Karpas-422 (cell line): ENCODE measurements around the gene TTLL9. TPM values are rescaled to one million over a fixed set of nuclear protein-coding genes. Genes with fewer than 3 reads are reported as not detected.

Experiments used
- DNase-seq: peaks from one replicate; pipeline ENCODE4 v3.0.0-alpha.2; 2015
- H2AFZ ChIP-seq: fragments of 200-600 bp; sonication (generic); 2 replicates; pipeline ENCODE4 v1.6.1; 2014; ENCODE audit warnings: antibody characterized with exemption, low read length, mixed read lengths
- H3K27ac ChIP-seq: fragments of 200-600 bp; sonication (generic); 2 replicates; pipeline ENCODE4 v1.5.1; 2014; ENCODE audit warnings: mild to moderate bottlenecking, low read length, moderate library complexity
- H3K27me3 ChIP-seq: fragments of 200-600 bp; sonication (generic); 2 replicates; pipeline ENCODE4 v1.6.1; 2014; ENCODE audit warnings: low read length, mixed read lengths
- H3K36me3 ChIP-seq: fragments of 200-600 bp; sonication (generic); 2 replicates; pipeline ENCODE4 v1.6.1; 2014; ENCODE audit warnings: low read length, mixed read lengths; ENCODE audit not compliant: insufficient read depth
- H3K4me1 ChIP-seq: fragments of 200-600 bp; sonication (generic); 2 replicates; pipeline ENCODE4 v1.6.1; 2014; ENCODE audit warnings: mild to moderate bottlenecking, low read length, mixed read lengths
- H3K4me2 ChIP-seq: fragments of 200-600 bp; sonication (generic); 2 replicates; pipeline ENCODE4 v1.6.1; 2014; ENCODE audit warnings: low read length, low read depth, mild to moderate bottlenecking; ENCODE audit not compliant: poor library complexity, severe bottlenecking
- H3K4me3 ChIP-seq: fragments of 200-600 bp; sonication (generic); 2 replicates; pipeline ENCODE4 v1.5.1; 2014; ENCODE audit warnings: mild to moderate bottlenecking, antibody characterized with exemption, low read length, mixed read lengths
- H3K79me2 ChIP-seq: fragments of 200-600 bp; sonication (generic); 2 replicates; pipeline ENCODE4 v1.6.1; 2014; ENCODE audit warnings: mild to moderate bottlenecking, low read length, mixed read lengths
- H3K9ac ChIP-seq: fragments of 200-600 bp; sonication (generic); 2 replicates; pipeline ENCODE4 v1.6.0; 2014; ENCODE audit warnings: low read length
- H3K9me2 ChIP-seq: fragments of 200-600 bp; sonication (generic), shearing (Covaris generic); replicated peaks from 2 replicates; pipeline ENCODE4 v1.6.0; 2014; ENCODE audit warnings: mild to moderate bottlenecking, low read length, moderate library complexity; ENCODE audit not compliant: insufficient read depth
- H3K9me3 ChIP-seq: fragments of 300-700, 200-600 bp; sonication (generic); 2 replicates; pipeline ENCODE4 v1.6.1; 2014; ENCODE audit warnings: low read length, mixed read lengths
- H4K20me1 ChIP-seq: fragments of 200-600 bp; sonication (generic); 2 replicates; pipeline ENCODE4 v1.6.1; 2014; ENCODE audit warnings: mild to moderate bottlenecking, antibody characterized with exemption, low read length, low read depth; ENCODE audit not compliant: insufficient read depth
- total RNA-seq: library from RNA; depleted of rRNA; stranded (reverse); fragments of >200 nt; shearing (Covaris generic); gene quantifications from 2 replicates; pipeline ENCODE4 v1.2.3, GENCODE V29; 2014; ENCODE audit warnings: low replicate concordance

TTLL9 gene
- total RNA-seq, 1 experiment from 2014 or later, result not detected

GRCh38 chr20:31906001-31906400, 35.6 kb downstream of the TTLL9 start:
- Histone ChIP-seq H3K79me2 (no peaks in the 10 kb centered on the region), H3K27ac (no peak overlapping the region), H3K9me3 (no peaks in the 10 kb centered on the region), H3K9ac (no peak overlapping the region), H3K36me3 (no peaks in the 10 kb centered on the region), H3K4me1 (peaks cover 12% of the 10 kb centered on the region), H2AFZ (no peak overlapping the region), H3K27me3 (no peaks in the 10 kb centered on the region), H3K4me3 (no peak overlapping the region), H4K20me1 (no peaks in the 10 kb centered on the region), H3K9me2 (no peaks in the 10 kb centered on the region), H3K4me2 (no peak overlapping the region)
- DNase-seq, result no peak

- Histone ChIP-seq H3K27ac (no peak overlapping the region), H3K36me3 (no peaks in the 10 kb centered on the region), H3K9ac (no peak overlapping the region), H3K9me3 (no peaks in the 10 kb centered on the region), H3K4me1 (peaks cover 12% of the 10 kb centered on the region), H3K4me3 (no peak overlapping the region), H3K4me2 (no peak overlapping the region), H2AFZ (no peak overlapping the region), H4K20me1 (no peaks in the 10 kb centered on the region), H3K27me3 (no peaks in the 10 kb centered on the region), H3K79me2 (no peaks in the 10 kb centered on the region), H3K9me2 (no peaks in the 10 kb centered on the region)
- DNase-seq, result no peak
Observed at GRCh38 chr20:31907046-31907445, 36.6 kb downstream of the TTLL9 start.

- no peaks in the 10 kb centered on the region for H3K27me3 ChIP-seq
- DNase-seq, result no peak
- H3K79me2 ChIP-seq, result no peaks in the 10 kb centered on the region
- H3K27ac ChIP-seq, result no peak overlapping the region
- H3K9ac ChIP-seq, result no peak overlapping the region
- no peaks in the 10 kb centered on the region for H3K9me2 ChIP-seq
- no peak overlapping the region for H3K4me3 ChIP-seq
- H3K36me3 ChIP-seq, result no peaks in the 10 kb centered on the region
- no peak overlapping the region for H3K4me2 ChIP-seq
- H4K20me1 ChIP-seq, result no peaks in the 10 kb centered on the region
- no peak overlapping the region for H2AFZ ChIP-seq
- H3K4me1 ChIP-seq, result peaks cover 10% of the 10 kb centered on the region
- H3K9me3 ChIP-seq, result no peaks in the 10 kb centered on the region
Observed at GRCh38 chr20:31908016-31908415, 37.6 kb downstream of the TTLL9 start.

- H3K9me2 ChIP-seq, result no peaks in the 10 kb centered on the region
- H3K27me3 ChIP-seq, result no peaks in the 10 kb centered on the region
- H3K27ac ChIP-seq, result no peak overlapping the region
- no peaks in the 10 kb centered on the region for H3K79me2 ChIP-seq
- no peak overlapping the region for H3K4me2 ChIP-seq
- H4K20me1 ChIP-seq, result no peaks in the 10 kb centered on the region
- no peak overlapping the region for H2AFZ ChIP-seq
- H3K4me3 ChIP-seq, result no peak overlapping the region
- no peaks in the 10 kb centered on the region for H3K9me3 ChIP-seq
- H3K4me1 ChIP-seq, result peaks cover 5% of the 10 kb centered on the region
- H3K9ac ChIP-seq, result no peak overlapping the region
- H3K36me3 ChIP-seq, result no peaks in the 10 kb centered on the region
- no peak for DNase-seq
Observed at GRCh38 chr20:31908424-31908823, 38.0 kb downstream of the TTLL9 start.

GRCh38 chr20:31909253-31910070, 39.0 kb downstream of the TTLL9 start:
- H3K27ac ChIP-seq, result no peak overlapping the region
- H2AFZ ChIP-seq, result no peak overlapping the region
- no peak overlapping the region for H3K9ac ChIP-seq
- no peaks in the 10 kb centered on the region for H3K27me3 ChIP-seq
- H3K36me3 ChIP-seq, result no peaks in the 10 kb centered on the region
- no peaks in the 10 kb centered on the region for H3K79me2 ChIP-seq
- DNase-seq, result no peak
- H3K4me1 ChIP-seq, result no peaks in the 10 kb centered on the region; the same call in 1 of the 2 replicates
- H3K9me2 ChIP-seq, result no peaks in the 10 kb centered on the region
- H3K9me3 ChIP-seq, result no peaks in the 10 kb centered on the region
- no peaks in the 10 kb centered on the region for H4K20me1 ChIP-seq
- no peak overlapping the region for H3K4me3 ChIP-seq
- no peak overlapping the region for H3K4me2 ChIP-seq

- Histone ChIP-seq H3K9me3 (no peaks in the 10 kb centered on the region), H3K4me3 (no peak overlapping the region), H3K9ac (no peak overlapping the region), H3K27ac (no peak overlapping the region), H3K4me1 (no peaks in the 10 kb centered on the region), H2AFZ (no peak overlapping the region), H3K36me3 (no peaks in the 10 kb centered on the region), H3K27me3 (no peaks in the 10 kb centered on the region), H3K4me2 (no peak overlapping the region), H4K20me1 (no peaks in the 10 kb centered on the region), H3K9me2 (no peaks in the 10 kb centered on the region), H3K79me2 (no peaks in the 10 kb centered on the region)
- DNase-seq, result no peak
Observed at GRCh38 chr20:31910071-31910803, 39.8 kb downstream of the TTLL9 start.

GRCh38 chr20:31913431-31914157, 43.2 kb downstream of the TTLL9 start:
- Histone ChIP-seq H3K9ac (no peak overlapping the region), H4K20me1 (no peaks in the 10 kb centered on the region), H3K4me3 (no peak overlapping the region), H3K36me3 (no peaks in the 10 kb centered on the region), H3K79me2 (no peaks in the 10 kb centered on the region), H3K4me2 (no peak overlapping the region), H3K27me3 (no peaks in the 10 kb centered on the region), H3K9me3 (no peaks in the 10 kb centered on the region), H3K4me1 (no peaks in the 10 kb centered on the region), H3K27ac (no peak overlapping the region), H2AFZ (no peak overlapping the region), H3K9me2 (no peaks in the 10 kb centered on the region)
- DNase-seq, result no peak

- no peaks in the 10 kb centered on the region for H3K36me3 ChIP-seq
- H3K4me2 ChIP-seq, result no peak overlapping the region
- no peaks in the 10 kb centered on the region for H3K79me2 ChIP-seq
- no peak overlapping the region for H3K4me3 ChIP-seq
- H3K9me3 ChIP-seq, result no peaks in the 10 kb centered on the region
- no peaks in the 10 kb centered on the region for H3K27me3 ChIP-seq
- H3K27ac ChIP-seq, result no peak overlapping the region
- H2AFZ ChIP-seq, result no peak overlapping the region
- no peaks in the 10 kb centered on the region for H3K4me1 ChIP-seq
- DNase-seq, result no peak
- no peak overlapping the region for H3K9ac ChIP-seq
- no peaks in the 10 kb centered on the region for H4K20me1 ChIP-seq
- no peaks in the 10 kb centered on the region for H3K9me2 ChIP-seq
Observed at GRCh38 chr20:31914170-31914569, 43.7 kb downstream of the TTLL9 start.
